BLaER1 (cell line): ENCODE measurements around the gene PHF12.

ENCODE experiments used
- H3K27ac ChIP-seq: shearing (Covaris generic); formaldehyde crosslinking; 2 replicates; pipeline ENCODE4 v1.8.1; 2022
- H3K27me3 ChIP-seq: shearing (Covaris generic); formaldehyde crosslinking; 2 replicates; pipeline ENCODE4 v1.8.1; 2022
- H3K36me3 ChIP-seq: shearing (Covaris generic); formaldehyde crosslinking; 2 replicates; pipeline ENCODE4 v1.8.1; 2022
- H3K4me1 ChIP-seq: shearing (Covaris generic); formaldehyde crosslinking; 2 replicates; pipeline ENCODE4 v1.8.1; 2022
- H3K4me2 ChIP-seq: shearing (Covaris generic); formaldehyde crosslinking; 2 replicates; pipeline ENCODE4 v1.8.1; 2022
- H3K4me3 ChIP-seq: shearing (Covaris generic); formaldehyde crosslinking; 2 replicates; pipeline ENCODE4 v1.8.1; 2022
- H3K9ac ChIP-seq: shearing (Covaris generic); formaldehyde crosslinking; 2 replicates; pipeline ENCODE4 v1.8.1; 2022
- H3K9me3 ChIP-seq: shearing (Covaris generic); formaldehyde crosslinking; 2 replicates; pipeline ENCODE4 v1.8.1; 2022
- H4K20me1 ChIP-seq: shearing (Covaris generic); formaldehyde crosslinking; 2 replicates; pipeline ENCODE4 v1.8.1; 2022
- Cebpa-rat ChIP-seq: shearing (Covaris generic); IDR thresholded peaks from 2 replicates; pipeline ENCODE4 v1.8.1; 2022

PHF12 gene

DNA sequence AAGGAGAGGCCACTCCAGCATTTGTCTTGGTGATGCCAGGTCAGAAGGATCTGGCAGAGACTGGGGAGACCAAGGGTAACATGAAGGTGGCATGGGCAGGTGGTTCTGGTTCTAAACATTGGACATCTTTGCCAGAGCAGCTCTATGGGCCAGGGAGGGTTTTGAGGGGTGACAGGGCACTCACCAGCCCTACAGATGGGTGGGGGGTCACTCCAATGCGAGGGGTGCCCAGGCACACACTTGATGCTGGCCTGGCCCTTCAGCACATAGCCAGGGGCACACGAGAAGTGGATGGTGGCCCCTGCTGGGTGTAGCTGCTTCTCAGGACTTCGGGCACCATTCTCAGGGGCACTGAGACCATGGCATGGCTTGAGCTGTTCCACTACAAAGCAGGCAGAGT is 5.5 kb upstream of the PHF12 start:
- Histone ChIP-seq H3K36me3 (no peaks in the 10 kb centered on the region), H3K4me1 (peaks cover 15% of the 10 kb centered on the region), H3K4me3 (no peak overlapping the region), H3K27ac (no peak overlapping the region), H3K4me2 (no peak overlapping the region), H3K9ac (no peak overlapping the region), H3K27me3 (no peaks in the 10 kb centered on the region), H4K20me1 (no peaks in the 10 kb centered on the region), H3K9me3 (no peaks in the 10 kb centered on the region)
- TF ChIP-seq Cebpa-rat, result no peak

GRCh38 chr17:28956112-28956511 is 4.8 kb upstream of the PHF12 start:
- Histone ChIP-seq H3K4me3 (no peak overlapping the region), H3K27ac (no peak overlapping the region), H3K9me3 (no peaks in the 10 kb centered on the region), H3K36me3 (no peaks in the 10 kb centered on the region), H3K9ac (no peak overlapping the region), H4K20me1 (no peaks in the 10 kb centered on the region), H3K4me1 (peaks cover 15% of the 10 kb centered on the region), H3K4me2 (no peak overlapping the region), H3K27me3 (no peaks in the 10 kb centered on the region)
- TF ChIP-seq Cebpa-rat, result no peak

GRCh38 chr17:28955408-28955807 is 4.1 kb upstream of the PHF12 start:
- Histone ChIP-seq H4K20me1 (no peaks in the 10 kb centered on the region), H3K4me2 (no peak overlapping the region), H3K27me3 (no peaks in the 10 kb centered on the region), H3K9ac (no peak overlapping the region), H3K4me3 (no peak overlapping the region), H3K9me3 (no peaks in the 10 kb centered on the region), H3K27ac (no peak overlapping the region), H3K36me3 (no peaks in the 10 kb centered on the region), H3K4me1 (peaks cover 15% of the 10 kb centered on the region)
- TF ChIP-seq Cebpa-rat, result no peak

DNA sequence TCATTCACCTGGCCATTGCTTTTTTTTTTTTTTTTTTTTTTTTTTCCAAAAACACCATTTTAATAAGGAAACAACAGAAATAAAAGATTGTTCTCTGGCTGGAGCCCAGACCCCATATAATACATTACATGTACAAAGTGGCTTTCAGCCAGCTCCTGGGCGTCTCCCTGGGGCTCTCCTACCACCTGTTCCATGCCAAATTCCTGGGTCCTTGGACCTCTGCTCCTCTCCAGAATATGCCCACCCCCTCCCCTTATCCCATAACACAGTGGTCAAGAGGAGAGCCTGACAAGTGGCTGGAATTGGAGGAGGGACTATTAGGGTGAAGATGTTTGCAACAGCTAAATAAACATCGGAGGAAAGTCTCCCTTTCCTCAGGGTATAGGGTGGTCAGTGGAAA is 3.6 kb upstream of the PHF12 start:
- H3K9me3 ChIP-seq, result no peaks in the 10 kb centered on the region
- no peak overlapping the region for H3K9ac ChIP-seq
- H3K4me1 ChIP-seq, result peaks cover 15% of the 10 kb centered on the region
- H3K4me2 ChIP-seq, result no peak overlapping the region
- H3K27ac ChIP-seq, result no peak overlapping the region
- no peak for TF ChIP-seq Cebpa-rat
- H4K20me1 ChIP-seq, result no peaks in the 10 kb centered on the region
- H3K36me3 ChIP-seq, result no peaks in the 10 kb centered on the region
- no peak overlapping the region for H3K4me3 ChIP-seq
- H3K27me3 ChIP-seq, result no peaks in the 10 kb centered on the region

- peaks cover 17% of the 10 kb centered on the region for H3K4me1 ChIP-seq
- H3K4me3 ChIP-seq, result no peak overlapping the region
- no peaks in the 10 kb centered on the region for H3K9me3 ChIP-seq
- peak overlapping the region; percentile 86 for H3K4me2 ChIP-seq
- H3K27ac ChIP-seq, result no peak overlapping the region
- peaks cover 7% of the 10 kb centered on the region for H4K20me1 ChIP-seq
- no peaks in the 10 kb centered on the region for H3K27me3 ChIP-seq
- no peak overlapping the region for H3K9ac ChIP-seq
- no peak for TF ChIP-seq Cebpa-rat
- no peaks in the 10 kb centered on the region for H3K36me3 ChIP-seq
These were observed 2.3 kb upstream of the PHF12 start for GRCh38 chr17:28953444-28954118.

GRCh38 chr17:28951991-28952975 is 965 bp upstream of the PHF12 start:
- Histone ChIP-seq H3K27ac (peak overlapping the region; percentile 90), H3K27me3 (no peaks in the 10 kb centered on the region), H4K20me1 (peaks cover 20% of the 10 kb centered on the region), H3K9me3 (no peaks in the 10 kb centered on the region), H3K4me1 (peaks cover 30% of the 10 kb centered on the region), H3K4me2 (peak overlapping the region; percentile 86), H3K4me3 (peak overlapping the region; percentile 83), H3K36me3 (no peaks in the 10 kb centered on the region), H3K9ac (peak overlapping the region; percentile 77)
- no peak for TF ChIP-seq Cebpa-rat

GRCh38 chr17:28950752-28951427 is 428 bp downstream of the PHF12 start:
- Histone ChIP-seq H3K36me3 (peaks cover 11% of the 10 kb centered on the region), H3K9ac (peak overlapping the region; percentile 96), H3K4me1 (peaks cover 44% of the 10 kb centered on the region), H4K20me1 (peaks cover 34% of the 10 kb centered on the region), H3K4me3 (peak overlapping the region; percentile 83), H3K9me3 (no peaks in the 10 kb centered on the region), H3K4me2 (peak overlapping the region; percentile 94), H3K27me3 (no peaks in the 10 kb centered on the region), H3K27ac (peak overlapping the region; percentile 92)
- TF ChIP-seq Cebpa-rat, result no peak

- peak overlapping the region; percentile 92 for H3K27ac ChIP-seq
- H3K4me2 ChIP-seq, result peak overlapping the region; percentile 94
- peak overlapping the region; percentile 83 for H3K4me3 ChIP-seq
- H3K36me3 ChIP-seq, result peaks cover 18% of the 10 kb centered on the region
- H4K20me1 ChIP-seq, result peaks cover 41% of the 10 kb centered on the region
- H3K4me1 ChIP-seq, result peaks cover 50% of the 10 kb centered on the region
- no peaks in the 10 kb centered on the region for H3K9me3 ChIP-seq
- H3K9ac ChIP-seq, result peak overlapping the region; percentile 96
- TF ChIP-seq Cebpa-rat, result no peak
- H3K27me3 ChIP-seq, result no peaks in the 10 kb centered on the region
These were observed 1.1 kb downstream of the PHF12 start for GRCh38 chr17:28950017-28950751.

- Histone ChIP-seq H3K9me3 (no peaks in the 10 kb centered on the region), H3K27me3 (no peaks in the 10 kb centered on the region), H3K36me3 (peaks cover 26% of the 10 kb centered on the region), H3K4me3 (peak overlapping the region; percentile 83), H4K20me1 (peaks cover 49% of the 10 kb centered on the region), H3K4me2 (peak overlapping the region; percentile 94), H3K4me1 (peaks cover 57% of the 10 kb centered on the region), H3K27ac (peak overlapping the region; percentile 92), H3K9ac (peak overlapping the region; percentile 96)
- TF ChIP-seq Cebpa-rat, result no peak
These were observed 1.9 kb downstream of the PHF12 start for GRCh38 chr17:28949185-28950016.
